ENCODE data around the gene MED26.

MED26 gene

DNA sequence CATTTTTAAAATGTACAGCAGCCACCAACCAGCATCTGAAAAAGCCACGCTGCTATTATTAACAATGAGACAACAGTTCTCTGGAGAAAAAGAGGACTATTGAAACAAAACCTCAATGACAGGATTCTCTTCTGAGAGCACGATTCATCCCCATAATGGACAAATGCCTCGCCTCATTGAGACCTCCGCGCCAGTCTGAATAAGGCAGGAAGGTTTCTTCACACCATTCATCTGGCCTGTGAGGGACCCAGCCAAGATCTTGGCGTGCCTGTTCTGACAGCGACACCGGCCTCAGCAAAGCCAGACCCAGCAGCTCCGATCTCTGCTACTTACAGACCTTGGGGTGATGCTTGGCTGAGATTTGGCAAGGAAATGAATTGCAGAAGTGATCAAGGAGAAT, 17.1 kb upstream of the MED26 start:
- DNase-seq = no peak

DNA sequence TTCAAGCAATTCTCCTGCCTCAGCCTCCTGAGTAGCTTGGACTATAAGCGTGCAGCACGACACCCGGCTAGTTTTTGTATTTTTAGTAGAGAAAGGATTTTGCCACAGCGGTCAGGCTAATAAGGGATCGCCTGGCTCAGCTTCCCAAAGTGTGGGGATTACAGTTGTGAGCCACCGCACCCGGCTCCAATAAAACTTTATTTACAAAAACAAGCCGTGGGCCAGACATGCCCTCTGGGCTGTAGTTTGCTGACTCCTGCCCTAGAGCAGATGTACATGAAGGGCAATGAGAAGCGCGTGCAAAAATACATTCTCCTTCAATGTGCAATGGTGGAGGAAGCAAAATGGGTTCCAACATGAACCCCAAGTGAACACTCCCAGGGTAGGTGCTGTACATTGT, 13.7 kb upstream of the MED26 start:
- DNase-seq = no peak

DNA sequence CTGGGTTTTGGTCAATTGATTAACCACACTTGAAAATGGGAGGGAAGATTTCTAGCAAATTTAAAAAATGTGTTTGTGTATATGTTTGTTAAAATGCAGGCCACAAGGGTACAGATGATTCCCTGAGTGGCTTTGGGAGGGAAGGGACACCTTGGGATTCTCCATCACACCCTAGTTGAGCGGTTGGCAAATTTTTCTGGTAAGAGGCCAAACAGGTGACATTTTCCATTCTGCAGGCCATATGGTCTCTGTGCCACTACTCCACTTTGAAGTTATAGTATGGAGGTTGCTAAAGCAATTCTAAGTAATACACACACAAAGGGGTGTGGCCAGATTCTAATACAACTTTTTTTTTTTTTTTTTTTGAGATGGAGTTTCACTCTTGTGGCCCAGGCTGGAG, 12.9 kb upstream of the MED26 start:
- no peak for DNase-seq

DNA sequence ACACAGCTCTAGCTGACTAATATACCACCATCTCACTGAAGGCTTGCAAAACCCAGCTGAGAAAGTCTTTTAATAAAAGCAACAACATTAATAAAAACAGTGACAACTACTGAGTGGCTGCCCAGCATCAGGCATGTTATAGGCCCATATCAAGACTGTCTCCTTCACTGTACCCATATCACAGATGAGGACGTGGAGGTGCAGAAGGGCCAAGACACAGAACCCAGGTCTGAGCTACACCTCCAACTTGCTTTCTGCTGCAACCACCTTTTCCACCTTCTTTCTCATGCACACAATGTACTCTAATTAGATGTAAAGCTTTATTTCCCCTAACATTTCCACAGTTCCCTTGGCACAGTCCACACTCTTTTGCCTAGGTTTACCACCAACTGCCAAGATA, 10.7 kb upstream of the MED26 start:
- no peak for DNase-seq

DNA sequence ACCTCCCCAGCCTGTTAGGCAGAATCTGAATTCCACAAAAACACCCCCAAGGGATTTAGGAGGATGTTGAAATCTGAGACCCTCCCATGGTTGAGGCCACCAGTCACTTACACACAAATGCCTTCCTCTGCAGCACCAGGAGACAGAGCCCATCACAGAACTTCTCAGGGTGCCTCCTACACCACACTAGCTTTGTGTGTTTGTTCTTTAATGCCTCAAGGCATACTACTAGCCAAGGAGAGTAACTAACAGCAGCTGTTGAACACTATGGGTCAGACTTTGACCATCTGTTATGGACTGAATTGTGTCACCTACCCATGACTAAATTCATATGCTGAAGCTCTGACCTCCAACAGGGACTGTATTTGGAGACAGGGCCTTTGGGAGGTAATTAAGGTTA, 9.5 kb upstream of the MED26 start:
- no peak for DNase-seq

DNA sequence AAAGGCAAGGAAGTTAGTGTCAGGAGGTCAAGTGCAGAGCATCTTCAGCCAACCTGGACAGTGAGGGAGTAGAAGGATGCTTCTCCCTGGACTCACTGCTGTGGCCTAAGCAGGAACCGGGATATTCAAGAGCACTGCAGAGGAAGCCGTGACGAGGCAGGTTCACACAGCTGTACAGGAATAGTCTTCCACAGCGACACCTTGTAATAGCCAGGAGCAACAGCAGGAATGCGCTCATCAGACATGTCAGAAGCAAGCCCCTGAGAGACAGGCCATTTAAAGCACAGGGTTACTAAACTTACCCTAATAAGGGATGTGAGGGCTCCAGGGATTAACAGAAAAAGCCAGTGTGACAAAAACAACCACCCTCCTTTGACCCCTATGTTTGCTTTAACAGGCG, 3.5 kb upstream of the MED26 start:
- DNase-seq = no peak

DNA sequence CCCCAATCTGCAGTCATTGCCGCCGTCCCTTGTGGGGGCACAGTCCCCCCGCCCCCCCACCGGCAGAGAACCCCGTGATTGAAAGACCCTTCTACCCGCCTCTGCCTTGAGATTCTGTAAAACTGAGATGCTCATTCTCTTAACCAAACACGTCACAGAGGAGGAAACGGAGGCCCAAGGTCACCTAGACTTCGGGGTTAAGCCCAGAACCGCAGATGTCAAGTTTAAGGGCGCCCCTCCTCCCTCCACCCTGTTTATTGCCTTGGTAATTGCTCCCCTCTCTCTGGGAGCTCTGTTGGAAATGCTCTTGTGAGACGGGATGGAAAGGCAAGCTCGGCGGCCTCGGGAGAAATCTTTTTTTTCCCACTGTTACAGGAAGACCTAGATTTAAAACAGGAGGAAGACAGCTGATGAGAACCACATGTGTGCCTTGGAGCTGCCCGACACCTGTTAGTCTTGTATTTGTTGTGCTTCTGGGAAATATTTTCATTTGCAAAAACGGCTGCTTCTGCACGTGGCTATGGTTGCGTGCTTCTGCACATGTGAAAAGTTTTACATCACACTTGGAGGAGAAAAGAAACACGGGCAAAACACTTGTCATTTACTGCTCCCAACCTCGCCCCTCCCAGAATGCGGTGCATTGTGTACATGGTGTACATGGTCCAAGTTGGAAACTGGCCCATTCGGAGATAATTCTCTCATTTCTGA, 1.1 kb upstream of the MED26 start:
- DNase-seq = peak; percentile 62

DNA sequence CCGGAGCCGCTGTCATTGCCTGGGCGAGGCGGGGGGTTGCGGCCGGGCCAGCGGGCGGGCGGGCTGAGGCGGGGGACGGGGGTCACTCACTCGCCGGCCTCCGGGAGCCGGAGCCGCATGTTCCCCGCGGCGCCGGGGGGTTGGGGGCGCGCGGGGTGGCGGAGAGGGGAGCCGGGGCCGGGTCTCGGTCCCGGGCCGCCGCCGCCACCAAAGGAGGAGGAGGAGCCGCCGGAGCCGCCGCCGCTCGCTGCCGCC, 149 bp downstream of the MED26 start:
- no peak for DNase-seq

DNA sequence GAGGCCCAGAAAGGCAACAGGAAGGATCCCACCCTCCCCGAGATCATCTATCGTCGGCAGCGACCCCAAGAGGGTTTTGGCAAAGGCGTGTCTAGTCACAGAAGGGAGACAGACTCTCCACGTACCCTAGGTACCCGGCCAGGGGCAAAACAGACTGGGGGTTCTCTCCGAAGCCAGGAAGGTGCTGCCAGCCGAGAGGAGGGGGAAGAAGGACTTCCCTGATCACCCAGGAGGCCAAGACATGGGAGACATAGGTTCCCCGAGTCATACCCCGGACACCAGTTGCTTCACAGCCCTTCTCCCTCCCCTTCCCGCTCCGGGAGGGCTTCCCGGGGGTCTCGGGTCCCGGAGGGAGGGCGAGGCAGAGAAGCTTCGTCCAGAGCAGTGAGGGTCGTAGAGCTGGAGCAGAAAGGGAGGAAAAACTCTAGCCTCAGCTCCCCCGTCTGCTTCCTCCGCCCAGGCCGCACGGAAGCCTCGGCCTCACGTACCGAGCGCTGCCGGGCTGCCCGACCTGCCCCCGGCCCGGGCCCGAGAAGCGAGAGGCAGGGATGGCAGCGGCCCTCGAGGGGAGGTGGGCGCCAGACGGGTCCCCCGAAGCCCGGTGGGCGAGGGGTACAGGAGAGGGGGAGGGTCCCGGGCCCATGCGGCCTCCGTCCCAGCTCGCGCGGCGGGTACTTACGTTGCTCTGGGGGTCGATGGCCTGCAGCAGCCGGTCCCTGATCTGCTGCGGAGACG, 644 bp downstream of the MED26 start:
- DNase-seq = no peak

DNA sequence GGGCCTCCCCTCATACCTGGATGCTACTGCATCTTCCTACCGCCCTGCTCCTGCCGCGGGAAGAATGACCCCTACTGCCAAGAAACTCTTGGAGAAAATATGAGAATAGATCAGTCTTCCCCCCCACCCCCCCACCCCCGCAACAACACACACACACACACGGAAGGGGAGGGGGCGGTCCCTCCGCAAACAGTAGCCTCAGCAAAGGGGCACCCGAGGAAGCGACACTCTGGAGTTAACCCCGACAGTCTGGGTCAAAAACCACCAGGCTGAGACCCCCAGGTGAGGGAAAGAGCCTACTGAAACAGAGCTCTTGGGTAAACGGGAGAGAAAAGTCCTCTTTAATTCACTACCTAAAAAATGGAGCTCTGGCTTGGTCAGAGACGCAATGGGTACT, 1.2 kb downstream of the MED26 start:
- DNase-seq = no peak

DNA sequence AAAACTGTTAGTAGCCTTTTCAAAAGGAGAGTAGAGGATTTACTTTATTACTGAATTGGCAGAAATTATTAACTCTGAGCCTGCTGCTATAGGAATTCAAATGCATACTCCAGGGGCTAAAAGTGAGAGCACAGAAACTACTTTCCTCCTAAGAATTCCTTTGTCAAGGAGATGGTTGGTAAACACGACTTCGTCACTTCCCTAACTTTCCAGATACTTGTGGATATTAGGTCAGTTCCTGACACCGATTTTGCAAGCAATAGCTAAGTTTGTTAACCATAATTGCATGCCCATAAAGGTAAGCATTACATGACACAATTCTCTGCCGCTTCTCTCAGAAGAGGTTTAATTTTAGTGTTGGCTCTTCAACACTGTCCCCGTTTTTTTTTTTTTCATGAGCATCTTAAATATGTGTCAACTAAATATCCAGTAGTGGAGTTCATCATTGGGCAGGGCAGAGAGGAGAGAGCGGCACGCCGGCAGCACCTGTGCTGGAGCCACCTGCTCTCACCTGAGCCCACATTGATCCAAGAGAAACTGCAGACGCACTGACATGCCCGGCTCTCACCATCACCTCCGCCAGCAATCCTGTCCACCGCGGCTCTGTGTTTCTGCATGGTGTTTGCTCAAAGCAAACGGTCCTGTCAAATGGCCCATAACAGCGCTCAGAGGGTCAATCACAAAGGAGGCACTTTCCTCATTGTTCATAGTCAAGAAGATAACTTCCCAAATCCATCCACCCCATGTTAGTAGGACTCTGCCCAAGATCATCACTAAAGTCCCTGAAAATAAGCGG, 2.6 kb downstream of the MED26 start:
- no peak for DNase-seq

DNA sequence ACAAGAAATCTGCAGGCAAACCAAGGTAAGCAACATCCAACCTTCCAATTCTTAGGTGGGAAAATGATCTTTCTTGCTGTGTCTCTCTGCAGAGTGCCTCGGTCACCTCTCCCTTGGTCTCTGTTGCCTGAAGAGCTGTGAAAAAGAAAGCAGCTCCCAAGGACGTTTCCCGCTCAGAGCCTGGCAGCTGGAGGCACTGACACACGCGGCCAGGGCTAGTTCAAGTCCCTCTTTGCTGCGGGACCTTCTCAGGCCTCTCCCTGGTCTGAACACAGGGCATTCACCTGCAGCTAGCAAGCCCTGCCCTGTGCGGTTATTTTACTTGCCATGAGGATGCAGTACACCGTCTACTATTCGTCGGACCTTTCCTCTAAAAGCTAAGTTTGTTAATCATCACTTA, 3.8 kb downstream of the MED26 start:
- DNase-seq = no peak

DNA sequence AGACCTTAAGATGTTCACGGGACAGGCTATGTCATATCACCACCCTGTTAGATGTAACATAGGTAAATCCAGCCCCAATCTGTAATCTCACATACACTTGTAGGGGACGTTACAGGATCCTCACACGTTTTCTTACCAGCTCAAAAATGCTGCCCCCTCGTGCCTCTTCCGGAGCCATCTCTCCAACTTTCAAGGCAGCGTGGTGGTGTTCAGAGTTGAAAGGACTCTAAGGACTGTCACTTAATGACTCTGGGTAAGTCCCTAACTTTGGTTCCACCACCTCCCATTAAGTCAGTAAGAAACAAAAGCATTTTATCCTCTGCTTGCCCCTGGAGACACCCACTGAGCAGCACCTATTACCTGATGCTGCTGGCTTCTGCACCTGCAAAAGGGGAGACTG, 4.4 kb downstream of the MED26 start:
- DNase-seq = no peak

DNA sequence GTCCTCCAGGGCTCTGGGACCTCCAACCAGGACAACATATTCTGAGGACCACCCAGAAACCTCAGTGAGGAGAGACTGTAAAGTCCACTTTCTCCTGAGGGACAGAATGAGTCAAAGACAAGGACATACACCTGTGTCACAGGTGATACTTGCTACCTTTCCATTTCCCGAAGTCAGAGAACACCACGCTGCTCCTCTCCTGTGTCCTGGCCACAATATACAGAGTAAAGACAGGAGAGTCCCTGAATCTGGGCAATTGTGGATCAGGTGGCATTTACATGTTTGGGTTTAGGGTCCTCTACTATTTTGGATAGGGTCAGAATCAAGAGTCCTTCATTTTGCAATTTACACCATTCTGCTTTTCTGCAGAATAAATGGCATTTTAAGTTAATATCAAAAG, 4.9 kb downstream of the MED26 start:
- DNase-seq = no peak

DNA sequence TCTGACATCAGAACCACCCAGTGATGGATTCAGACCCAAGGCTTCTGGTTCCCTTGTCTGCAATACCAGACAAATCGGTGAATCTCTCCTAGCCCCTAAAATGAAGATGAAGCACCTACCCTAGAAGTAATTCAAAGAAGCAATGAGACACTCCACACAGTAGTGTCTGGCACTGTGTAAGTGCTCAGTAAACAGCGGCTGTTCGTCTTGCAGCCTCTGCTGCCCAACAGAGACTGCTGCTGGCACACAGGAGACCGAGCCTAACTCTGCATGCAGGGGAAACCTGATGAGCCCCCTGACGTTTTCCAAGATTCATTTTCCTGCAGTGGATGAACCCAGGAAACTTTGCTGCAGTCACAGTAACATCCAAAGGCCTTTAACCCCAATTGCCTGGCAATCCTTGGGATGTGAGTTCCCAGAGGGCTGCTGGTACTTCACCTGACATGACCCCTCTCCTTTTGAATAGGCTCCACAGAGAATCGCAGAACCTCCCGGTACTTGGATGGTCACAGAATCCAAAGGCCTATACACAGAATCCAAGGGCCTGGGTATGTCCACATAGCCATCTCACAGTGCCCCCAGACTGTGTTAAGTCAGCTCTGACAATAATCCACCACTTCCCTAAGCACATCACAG, 6.7 kb downstream of the MED26 start:
- no peak for DNase-seq

DNA sequence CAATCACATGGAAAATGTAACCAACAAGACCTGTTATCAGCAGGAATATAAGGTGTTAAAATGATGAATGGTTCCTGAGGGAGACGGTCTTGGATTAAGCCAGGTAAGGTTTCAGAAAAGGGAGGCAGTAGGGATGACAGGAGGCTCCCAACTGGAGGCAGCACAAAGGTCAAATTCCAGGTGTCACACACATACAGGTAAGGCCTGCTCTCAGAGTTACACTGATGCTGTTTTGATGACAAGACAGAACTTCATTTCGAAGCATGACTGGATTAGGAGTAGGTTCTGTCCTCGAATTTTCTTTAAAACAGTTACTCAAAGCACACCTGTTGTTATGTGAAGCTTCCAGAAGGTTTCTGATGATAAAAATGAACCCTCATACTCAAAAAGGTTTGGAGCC, 7.4 kb downstream of the MED26 start:
- DNase-seq = no peak

DNA sequence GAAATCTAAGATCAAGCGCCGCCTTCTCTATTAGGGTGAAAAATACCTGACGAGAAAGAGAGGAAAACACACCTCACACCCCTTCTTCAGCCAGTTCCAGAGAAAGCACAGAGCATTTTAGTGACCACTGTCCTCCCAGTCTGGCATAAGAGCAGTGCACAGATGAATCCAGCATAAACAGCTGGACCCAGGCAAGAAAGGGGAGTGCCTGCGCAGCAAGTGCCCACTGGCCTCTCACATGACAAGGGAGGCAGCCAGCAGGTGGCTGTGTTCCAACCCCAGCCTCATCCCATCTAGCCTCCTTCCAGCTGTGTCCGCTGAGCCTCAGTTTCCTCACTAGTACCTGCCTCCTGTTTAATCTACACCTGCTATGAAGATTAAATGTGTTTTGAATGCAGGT, 8.0 kb downstream of the MED26 start:
- no peak for DNase-seq

DNA sequence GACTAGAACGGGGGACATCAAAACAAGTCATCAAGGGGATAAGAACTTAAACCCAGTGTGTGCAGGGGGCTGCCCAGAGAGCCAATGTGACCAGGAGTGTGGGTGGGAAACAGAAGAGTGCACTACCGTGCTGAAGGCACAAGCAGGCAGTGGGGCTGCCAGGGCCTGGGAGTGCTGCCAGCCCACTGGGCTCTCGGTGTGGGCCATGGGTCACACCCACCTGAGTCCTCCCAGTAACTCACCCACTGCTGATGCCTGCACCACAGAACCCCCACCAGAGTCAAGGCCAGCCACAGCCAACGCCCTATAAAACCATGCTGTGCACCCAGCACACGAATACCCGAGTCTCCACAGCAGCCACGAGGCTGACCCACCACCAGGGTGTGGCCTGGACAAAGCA, 8.5 kb downstream of the MED26 start:
- no peak for DNase-seq

DNA sequence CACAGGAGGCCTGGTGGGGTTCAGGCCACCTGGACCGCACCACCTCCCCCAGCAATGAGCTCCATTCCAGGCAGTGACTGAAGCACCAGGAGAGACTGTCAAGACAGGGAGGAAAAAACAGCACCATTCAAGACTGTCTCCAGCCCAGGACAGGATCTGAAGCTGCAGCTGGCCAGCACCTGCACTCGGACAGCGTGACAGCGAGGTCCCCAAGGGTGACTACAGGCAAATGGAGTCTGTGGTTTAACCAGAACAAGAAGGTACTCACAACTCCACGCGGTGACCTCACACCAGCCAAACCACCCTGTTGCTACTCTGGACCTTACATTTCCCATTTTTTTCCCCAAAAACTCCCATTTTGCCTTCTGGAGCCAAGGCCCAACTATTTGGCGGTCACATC, 9.8 kb downstream of the MED26 start:
- no peak for DNase-seq

DNA sequence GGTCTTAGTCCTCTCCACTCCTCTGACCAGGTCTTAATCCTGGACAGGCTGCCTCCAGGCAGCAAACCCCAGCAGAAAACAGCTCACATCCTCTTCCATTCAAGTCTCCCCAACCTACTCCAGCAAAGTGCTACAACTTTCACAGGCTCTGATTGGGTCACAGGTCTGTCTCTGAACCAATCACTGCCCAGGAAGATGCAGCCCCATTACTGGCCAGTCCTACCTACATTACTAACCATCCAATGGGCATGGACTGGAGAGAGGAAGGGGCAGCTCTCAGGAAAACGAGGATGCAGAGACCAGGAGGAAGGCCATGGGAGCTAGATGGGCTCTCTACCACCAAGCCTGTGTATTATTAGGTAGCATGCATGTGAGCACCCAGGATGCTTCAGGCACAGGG, 12.2 kb downstream of the MED26 start:
- DNase-seq = no peak

DNA sequence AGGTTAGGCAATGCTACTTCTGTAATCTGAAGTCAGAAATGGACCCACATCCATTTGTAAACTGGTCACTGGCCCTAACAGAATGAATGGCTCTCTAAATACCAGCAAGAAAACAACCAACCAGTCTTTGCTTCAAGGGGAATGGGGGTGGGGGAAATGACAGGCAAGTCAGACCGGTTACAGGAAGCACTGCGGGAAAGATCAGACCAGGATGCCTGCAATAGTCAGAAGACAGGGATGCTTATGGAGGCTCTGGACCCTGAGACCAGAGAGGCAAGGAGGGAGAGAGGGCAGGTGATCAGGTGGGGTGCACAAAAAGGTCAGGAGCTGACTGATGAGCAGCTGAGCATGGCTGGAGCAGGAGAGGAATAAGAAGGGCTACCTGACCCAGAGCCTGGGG, 13.1 kb downstream of the MED26 start:
- DNase-seq = no peak

DNA sequence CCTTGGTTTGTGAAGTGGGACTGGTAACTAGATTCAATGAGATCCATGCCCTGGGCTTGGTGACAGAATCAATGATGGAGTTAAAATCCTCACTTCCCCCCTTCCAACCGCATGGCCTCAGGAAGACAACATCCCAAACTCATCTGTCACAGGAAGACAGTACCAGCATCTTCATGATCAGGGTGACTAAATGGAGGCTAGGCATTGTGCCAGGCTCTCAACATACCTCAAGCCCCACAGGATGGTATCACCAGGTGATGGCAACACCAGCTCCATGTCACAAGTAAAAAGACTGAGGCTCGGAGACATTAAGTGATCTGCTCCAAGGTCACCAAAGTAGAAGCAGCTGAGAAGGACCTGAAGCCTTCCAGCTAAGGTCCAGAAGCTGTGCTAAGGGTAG, 14.2 kb downstream of the MED26 start:
- no peak for DNase-seq

DNA sequence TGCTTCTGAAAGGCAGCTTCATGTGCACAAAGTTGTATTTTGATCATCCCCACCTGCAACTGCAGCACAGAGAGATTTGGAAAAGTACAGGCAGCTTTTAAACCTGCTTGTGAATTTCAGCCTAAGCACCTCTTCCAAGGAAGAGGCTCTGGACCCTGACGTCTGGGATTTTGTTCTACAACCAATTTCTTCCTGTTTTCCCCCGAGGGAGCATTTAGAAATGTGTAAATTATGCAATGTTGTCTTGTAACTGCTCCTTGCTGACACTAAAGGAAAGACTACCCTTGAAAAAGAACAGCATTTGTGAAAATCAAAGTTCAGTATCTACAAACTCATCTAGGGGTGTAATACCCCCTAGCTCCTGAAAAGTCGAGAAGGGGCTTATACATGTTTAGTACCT, 15.4 kb downstream of the MED26 start:
- no peak for DNase-seq

DNA sequence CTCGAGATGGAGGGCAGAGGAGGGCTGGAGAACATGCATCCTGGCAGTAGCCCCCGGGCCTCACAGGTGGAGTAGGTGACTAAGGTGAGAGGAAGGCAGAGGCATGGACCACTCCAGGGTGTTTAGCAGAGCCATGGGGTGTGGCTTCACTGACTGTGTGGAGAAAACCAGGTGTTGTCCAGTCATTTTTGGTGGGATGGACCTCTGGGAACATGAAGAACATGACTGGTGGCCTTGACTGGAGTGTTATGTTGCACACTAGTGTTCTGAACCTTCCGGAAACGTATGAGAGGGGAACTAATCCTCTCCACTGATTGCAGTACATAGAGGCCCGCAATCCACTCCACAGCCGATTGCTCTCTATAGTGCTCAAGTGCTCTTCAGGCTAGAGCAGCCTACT, 16.9 kb downstream of the MED26 start:
- DNase-seq = no peak
